ENCODE data around the gene MXD1.
A peak's percentile ranks its signal among the peaks of the same experiment; 100 is the strongest.
"Not testable (repeated sequence)": the region's sequence is repeated elsewhere in the genome, so short reads cannot be mapped to it uniquely, and the experiment has no call there.

The MXD1 gene, protein sequence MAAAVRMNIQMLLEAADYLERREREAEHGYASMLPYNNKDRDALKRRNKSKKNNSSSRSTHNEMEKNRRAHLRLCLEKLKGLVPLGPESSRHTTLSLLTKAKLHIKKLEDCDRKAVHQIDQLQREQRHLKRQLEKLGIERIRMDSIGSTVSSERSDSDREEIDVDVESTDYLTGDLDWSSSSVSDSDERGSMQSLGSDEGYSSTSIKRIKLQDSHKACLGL

DNA sequence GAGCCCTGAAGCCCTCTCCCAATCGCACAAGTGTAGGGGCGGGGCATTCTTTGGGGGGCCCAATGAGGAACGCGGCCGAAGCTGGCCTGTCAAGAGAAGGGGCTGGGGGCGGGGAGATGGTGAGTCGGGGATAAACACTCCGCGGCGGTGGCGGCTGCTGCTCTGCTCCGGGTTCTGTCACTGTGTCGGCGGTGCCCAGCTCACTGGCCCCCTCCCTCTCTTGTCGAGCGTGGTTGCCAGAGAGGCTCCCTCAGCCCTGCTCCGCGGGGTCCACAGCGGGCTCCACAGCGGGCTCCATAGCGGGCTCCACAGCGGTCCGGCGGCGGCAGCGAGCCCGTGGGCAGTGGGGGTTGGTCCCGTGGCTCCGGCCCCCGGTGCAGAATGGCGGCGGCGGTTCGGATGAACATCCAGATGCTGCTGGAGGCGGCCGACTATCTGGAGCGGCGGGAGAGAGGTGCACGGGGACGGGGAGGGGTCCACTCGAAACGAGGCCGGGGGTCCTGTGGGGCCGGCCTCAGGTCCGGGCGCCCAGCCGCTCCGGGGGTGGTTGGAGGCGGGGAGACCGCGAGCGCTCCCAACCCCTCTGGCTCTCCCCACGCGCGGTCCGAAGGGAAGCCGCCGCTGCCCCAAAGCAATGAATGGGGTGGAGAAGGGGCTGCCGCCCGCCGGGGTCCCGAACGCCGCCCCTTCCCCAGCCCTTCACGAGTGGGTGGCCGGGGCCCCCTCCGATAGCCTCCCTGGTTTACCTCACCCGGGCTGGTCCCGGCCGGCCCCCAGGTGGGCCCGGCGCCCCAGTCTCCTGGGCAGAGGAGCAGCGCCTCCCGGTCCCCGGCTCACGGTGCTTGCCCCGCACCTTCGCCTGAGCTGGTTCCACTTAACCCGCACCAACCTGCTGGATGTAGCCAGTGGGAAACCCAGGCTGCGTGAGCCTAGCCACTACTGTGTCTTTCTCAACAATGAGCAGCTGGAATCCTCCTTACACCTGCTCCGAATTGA lies at the start of gene MXD1:
TSS of gene MXD1 (plus strand) at position 160 of the 996 bp plus-strand sequence. CDS start at position 382, 222 bp downstream.
- DNase-seq, result peak in 3 of 4 experiments; percentile 96 to 99 (median 99)

DNA sequence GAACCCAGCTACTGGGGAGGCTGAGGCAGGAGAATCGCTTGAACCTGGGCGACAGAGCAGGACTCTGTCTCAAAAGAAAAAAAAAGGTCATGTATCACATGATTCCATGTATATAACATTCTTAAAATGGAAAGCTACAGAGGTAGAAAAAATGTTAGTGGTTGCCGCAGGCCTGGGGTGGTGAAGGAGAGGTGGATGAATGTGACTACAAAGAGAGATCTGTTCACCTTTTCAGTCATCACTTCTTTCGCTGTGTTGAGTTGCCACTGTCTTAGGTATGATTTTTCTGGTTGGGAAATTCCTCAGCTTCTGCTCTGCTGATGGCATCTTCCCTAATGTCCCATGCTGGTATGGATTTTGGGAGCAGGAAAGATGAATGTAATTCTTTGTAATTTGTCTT lies 26.5 kb upstream of the MXD1 start:
- no peak for DNase-seq

DNA sequence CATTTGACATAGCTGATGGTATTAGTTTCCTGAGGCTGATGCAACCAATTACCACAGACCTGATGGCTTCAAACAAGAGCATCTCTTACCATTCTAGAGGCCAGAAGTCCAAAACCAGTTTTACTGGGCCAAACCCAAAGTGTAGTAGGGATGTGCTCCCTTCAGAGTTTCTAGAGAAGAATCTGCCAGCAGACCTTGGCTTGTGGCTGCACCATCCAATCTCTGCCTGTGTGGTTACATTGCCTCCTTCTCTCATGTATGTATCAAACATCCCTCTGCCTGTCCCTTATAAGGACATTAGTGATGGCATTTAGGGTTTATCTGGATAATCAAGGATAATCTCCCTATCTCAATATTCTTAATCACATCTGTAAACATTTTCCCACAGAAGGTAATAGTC lies 25.6 kb upstream of the MXD1 start:
- DNase-seq, result no peak

- DNase-seq, result no peak
These were observed 24.0 kb upstream of the MXD1 start for GRCh38 chr2:69890881-69891280.

- DNase-seq, result not testable (repeated sequence)
These were observed 22.0 kb upstream of the MXD1 start for GRCh38 chr2:69892838-69893424.

GRCh38 chr2:69893684-69894551 lies 21.0 kb upstream of the MXD1 start, which contains the start of gene SNRNP27:
SNRNP27 (plus strand) TSS chr2:69893956; CDS start chr2:69893985, 29 bp downstream.
- DNase-seq, result peak; percentile 61 to 78 (median 73)

GRCh38 chr2:69894737-69895136 lies 20.2 kb upstream of the MXD1 start:
- not testable (repeated sequence) for DNase-seq

GRCh38 chr2:69902213-69902922 lies 12.5 kb upstream of the MXD1 start:
- DNase-seq, result peak in 1 of 4 experiments; percentile 0

DNA sequence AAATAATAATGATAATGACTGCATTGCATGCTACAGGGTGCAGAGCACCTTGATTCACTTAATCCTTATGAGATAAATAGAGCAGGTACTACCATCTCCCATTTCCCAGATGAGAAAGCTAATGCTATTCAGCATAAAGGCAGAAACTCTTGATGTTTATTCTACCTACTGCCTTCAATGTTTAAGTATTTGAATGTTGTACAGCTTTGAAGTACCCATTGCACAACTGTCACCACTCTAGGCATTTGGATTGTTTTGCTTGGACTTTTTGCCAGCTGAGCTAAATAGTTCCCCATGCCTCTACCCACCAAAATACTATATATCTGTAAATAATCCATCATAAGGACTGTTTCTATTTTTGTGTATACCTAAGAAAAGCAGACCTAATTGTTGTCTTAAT lies 7.7 kb upstream of the MXD1 start:
- no peak for DNase-seq

DNA sequence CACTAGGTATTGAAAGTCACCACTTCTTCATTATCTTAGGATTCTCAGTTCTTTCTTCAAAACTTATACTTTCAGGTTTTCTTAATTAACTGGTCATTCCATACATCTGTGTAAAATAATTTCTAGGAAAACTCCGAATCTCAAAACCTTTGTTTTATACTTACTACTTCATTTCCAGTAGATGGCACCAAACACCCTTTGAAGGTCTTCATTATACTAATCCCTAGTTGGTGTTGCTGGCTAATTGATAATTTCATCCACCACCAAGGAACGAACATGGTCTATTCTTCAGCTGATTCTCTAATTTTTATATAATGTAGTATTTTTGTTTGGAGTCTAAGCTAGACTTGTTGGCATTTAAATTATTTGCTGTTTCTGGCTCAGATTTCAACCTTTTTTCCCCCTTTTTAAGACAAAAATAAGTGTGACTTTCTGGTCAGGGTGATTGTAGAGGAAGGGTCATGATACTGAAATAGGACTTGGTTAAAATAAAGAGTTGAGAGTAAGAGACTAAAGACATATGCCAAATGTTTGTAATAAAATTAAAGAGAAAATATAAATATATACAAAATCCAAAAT lies 2.8 kb upstream of the MXD1 start:
- DNase-seq, result no peak

GRCh38 chr2:69914164-69914949 lies 552 bp upstream of the MXD1 start:
- peak in 3 of 4 experiments; percentile 22 to 96 (median 51) for DNase-seq

DNA sequence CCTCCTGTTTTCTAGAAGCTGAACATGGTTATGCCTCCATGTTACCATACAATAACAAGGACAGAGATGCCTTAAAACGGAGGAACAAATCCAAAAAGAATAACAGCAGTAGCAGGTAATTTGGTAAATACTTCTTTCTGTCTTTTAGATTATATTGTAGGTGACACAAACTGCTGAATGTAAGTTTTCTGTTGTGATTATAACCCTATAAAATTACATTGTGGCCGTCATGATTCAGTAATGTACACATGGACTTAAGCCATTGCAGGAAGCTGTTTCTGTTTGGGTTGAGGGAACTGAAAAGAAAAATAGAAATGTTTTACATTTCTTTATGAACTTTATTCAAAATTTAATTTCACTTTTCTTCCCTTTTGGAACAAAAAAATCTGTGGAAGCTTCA lies 1.2 kb downstream of the MXD1 start:
- no peak for DNase-seq

DNA sequence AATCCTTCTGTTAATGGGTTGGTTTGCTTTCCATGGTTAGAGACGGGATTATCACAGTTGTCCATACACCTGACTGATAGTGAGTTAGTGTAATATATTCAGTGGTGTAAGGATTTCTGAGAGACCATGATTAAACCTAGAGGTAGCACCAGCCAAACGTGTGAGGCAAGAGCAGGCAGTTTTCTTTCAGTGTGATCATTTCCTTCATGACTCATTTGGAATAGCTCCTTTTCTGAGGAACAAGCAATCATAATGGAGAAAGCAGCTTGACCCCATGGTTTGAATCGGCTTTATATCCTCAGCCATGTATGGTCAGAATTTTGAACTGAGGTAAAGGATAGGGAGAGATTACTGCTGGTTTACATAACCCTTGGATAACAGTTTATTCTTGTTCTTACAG lies 2.9 kb downstream of the MXD1 start:
- DNase-seq, result no peak

GRCh38 chr2:69918401-69918800 lies 3.5 kb downstream of the MXD1 start:
- DNase-seq, result no peak

DNA sequence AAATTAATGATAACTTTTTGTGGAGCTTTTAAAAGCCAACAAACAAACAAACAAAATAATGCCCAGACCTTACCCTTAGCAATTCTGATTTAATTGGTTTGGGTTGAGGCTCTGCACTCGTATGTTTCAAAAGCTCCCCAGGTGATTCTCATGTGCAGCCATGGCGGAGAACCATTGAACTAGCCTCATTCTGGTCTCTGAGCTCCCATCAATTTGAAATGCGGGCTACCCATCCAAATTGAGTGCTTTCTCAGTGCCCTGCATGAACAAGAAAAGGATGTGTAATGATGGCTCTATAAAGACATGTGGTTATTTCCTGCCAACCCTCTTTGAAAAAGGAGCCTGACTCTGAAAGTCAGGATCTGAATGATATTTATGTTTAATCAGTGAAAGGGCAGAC lies 8.2 kb downstream of the MXD1 start:
- no peak for DNase-seq

- DNase-seq, result no peak
These were observed 12.1 kb downstream of the MXD1 start for GRCh38 chr2:69926849-69927515.

DNA sequence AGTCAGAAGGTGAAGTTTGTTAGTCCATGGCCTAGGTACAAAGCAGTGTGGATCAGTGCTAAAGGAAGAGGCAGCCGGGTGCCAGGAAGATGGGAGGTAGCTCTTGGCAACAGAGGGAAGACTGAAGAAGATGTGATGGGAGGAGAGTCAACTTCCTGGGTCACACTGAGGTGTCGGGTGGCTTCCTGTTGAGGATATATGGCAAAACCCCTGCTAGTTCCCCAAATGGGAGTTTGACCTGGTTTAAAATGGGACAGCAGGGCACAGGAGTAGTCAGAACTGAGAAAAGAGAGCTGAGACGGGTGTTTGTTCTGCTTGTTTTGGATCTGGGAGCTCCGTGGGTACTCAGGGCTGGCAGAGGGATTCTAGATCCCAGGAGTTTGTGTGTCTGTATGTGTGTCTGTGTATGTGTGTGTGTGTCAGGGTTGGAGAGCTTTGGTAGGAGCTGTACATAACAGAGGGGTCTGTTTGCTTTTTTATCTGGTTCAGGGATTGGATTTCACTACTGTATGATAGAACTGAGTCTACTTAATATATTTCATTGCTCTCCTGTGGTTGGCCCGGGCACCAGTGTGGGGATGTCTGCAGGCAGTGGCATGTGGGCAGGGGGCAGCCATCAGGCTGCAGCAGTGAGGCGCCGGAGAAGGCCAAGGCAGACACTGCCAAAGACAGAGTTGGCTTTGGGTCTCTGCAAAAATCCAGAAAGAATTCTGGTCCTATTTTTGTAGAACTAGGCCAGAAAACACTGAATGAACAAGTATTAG lies 17.1 kb downstream of the MXD1 start:
- no peak for DNase-seq

GRCh38 chr2:69932596-69932922 lies 17.6 kb downstream of the MXD1 start:
- DNase-seq, result no peak

DNA sequence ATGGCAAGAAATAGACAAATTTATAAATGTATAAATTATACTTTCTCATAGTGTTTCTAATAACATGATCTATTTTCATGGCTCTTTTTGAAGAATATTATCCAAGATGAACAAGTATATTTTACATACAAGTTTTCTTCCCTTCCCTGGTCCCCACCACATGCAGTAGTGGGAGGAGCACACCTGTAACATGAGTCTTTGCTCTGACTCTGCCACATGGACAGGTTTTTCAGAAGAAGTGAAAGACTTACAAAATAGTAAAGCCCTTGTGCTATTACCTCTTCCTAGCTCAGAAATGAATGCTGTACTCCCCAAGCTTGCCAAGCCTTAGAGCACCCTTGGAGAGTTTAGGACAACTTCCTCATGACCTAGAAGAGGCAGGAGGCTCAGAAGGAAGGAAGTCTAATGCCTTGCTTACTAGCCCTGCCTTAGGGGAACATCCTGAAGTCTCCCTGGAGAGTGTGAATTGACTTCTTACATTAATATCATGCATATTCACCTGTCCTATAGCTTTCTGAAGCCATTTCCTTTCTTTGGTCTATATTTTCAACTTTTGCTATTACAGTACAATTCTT lies 18.4 kb downstream of the MXD1 start:
- DNase-seq, result no peak
